Upper lobe of left lung (tissue), 4 donors: Measurements from ENCODE around the gene TFB1M.

Source experiments
- CTCF ChIP-seq, 6 experiments: fragments of 450-650 bp in 4 of 6; fragments of 200-600 bp in 2 of 6; sonication (generic) in 2 of 6; IDR thresholded peaks; one replicate each; pipeline ENCODE4 v1.5.1; 2016 to 2019; ENCODE audit warnings: antibody characterized with exemption in 6 of 6
- EP300 ChIP-seq, 4 donors: sonication (generic); formaldehyde crosslinking; IDR thresholded peaks; one replicate each; pipeline ENCODE4 v1.5.1; 2017; ENCODE audit warnings: antibody characterized with exemption in 4 of 4, control low read depth in 2 of 4
- POLR2A ChIP-seq, 4 donors: fragments of 450-650 bp; IDR thresholded peaks; one replicate each; pipeline ENCODE4 v1.5.1; 2016 to 2017; ENCODE audit warnings: antibody characterized with exemption in 4 of 4, mild to moderate bottlenecking in 2 of 4

DNA sequence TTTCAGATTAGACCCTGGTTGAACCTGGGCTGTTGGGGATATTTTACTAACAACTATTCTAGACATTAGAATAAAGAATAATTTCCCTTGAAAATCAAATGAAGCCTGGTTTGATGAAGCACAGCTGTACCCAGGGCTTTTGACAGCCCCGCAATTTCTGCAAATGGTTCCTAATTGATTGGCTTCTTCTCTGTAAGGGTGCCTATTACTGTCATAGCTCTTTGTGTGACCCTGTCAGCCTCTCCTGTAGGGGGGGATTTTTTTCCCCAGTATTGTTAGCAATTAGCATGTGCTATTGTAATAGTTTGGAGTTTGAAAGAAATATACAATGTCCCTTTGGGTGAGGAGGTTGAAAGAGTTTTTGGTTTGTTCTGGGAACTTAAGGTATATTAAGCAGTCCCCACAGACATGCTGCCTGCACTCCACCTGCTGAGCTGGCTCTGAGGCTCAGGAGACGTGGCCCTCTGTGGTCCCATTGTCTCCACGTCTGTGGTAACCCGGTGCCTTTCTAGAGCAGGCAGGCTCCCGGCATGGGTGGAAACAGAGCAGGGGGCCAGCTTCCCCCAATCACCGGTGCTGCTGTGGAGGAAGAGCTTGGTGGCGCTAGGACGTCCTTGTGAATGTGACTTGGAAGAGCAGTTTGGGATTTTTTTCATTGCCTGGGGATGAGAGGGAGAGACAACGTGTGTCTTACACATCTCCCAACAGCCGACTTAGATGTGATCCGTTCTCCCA, 97.8 kb downstream of the TFB1M start:
- TF ChIP-seq POLR2A (IDR thresholded peaks at IDR 0.05) (no peak), CTCF (IDR thresholded peaks at IDR 0.05) (no peak), EP300 (IDR thresholded peaks at IDR 0.05) (no peak)
